CD4-positive, alpha-beta T cell (primary cell): Measurements from ENCODE around the gene CCDC24. TPM values are rescaled to one million over a fixed set of nuclear protein-coding genes. Genes with fewer than 3 reads are reported as not detected.

ENCODE experiments used
- ATAC-seq: fragments of 200-7000 bp; cut with Tn5 transposase; one replicate; pipeline ENCODE4 v1.10.0; 2022; ENCODE audit warnings: mild to moderate bottlenecking; ENCODE audit not compliant: poor library complexity
- CTCF ChIA-PET: fragments of 350-600 bp; sonication (Branson Sonifier 250); formaldehyde crosslinking; loops from one replicate; lab custom pipeline; 2021; ENCODE audit warnings: antibody characterized with exemption, inconsistent platforms; lab: Charles Lee
- POLR2A ChIA-PET: fragments of 350-600 bp; sonication (Branson Sonifier 250); formaldehyde crosslinking; loops from one replicate; lab custom pipeline; 2021; ENCODE audit warnings: antibody characterized with exemption, inconsistent platforms; lab: Charles Lee
- DNase-seq, 14 experiments: peaks; one replicate each; pipeline ENCODE4 v3.0.0-alpha.2; 2013 to 2020; ENCODE audit warnings: mixed read lengths in 2 of 14
- H3K27ac ChIP-seq, 2 donors: one replicate each; pipeline versions ENCODE4 v1.5.1 to v1.7.0; 2013; ENCODE audit warnings: low read length in 2 of 2, low read depth in 1 of 2, mild to moderate bottlenecking in 1 of 2
- H3K27me3 ChIP-seq, 2 experiments: 1 replicate in 1 of 2; 2 replicates in 1 of 2; pipeline versions ENCODE4 v1.6.1 to v1.7.0; 2013; ENCODE audit warnings: low read length in 2 of 2, control low read depth in 1 of 2, mild to moderate bottlenecking in 1 of 2, moderate library complexity in 1 of 2; ENCODE audit not compliant: insufficient read depth in 2 of 2, control insufficient read depth in 1 of 2
- H3K36me3 ChIP-seq: one replicate; pipeline ENCODE4 v1.6.1; 2013; ENCODE audit warnings: low read length, control low read depth; ENCODE audit not compliant: insufficient read depth
- H3K4me1 ChIP-seq: one replicate; pipeline ENCODE4 v1.6.1; 2013; ENCODE audit warnings: low read length, control low read depth; ENCODE audit not compliant: insufficient read depth
- H3K4me3 ChIP-seq: one replicate; pipeline ENCODE4 v1.5.1; 2013; ENCODE audit warnings: mild to moderate bottlenecking, low read length, moderate library complexity
- H3K9me3 ChIP-seq, 2 experiments: 1 replicate in 1 of 2; 2 replicates in 1 of 2; pipeline versions ENCODE4 v1.6.1 to v1.7.0; 2013; ENCODE audit warnings: low read length in 2 of 2, mild to moderate bottlenecking in 2 of 2, control low read depth in 1 of 2, moderate library complexity in 1 of 2; ENCODE audit not compliant: control insufficient read depth in 1 of 2, insufficient read depth in 1 of 2
- H3K27ac Mint-ChIP-seq: one replicate; pipeline ENCODE4 v1.8.0; 2020; ENCODE audit warnings: mixed read lengths
- H3K27me3 Mint-ChIP-seq: one replicate; pipeline ENCODE4 v1.8.0; 2021; ENCODE audit warnings: mixed read lengths
- H3K36me3 Mint-ChIP-seq: one replicate; pipeline ENCODE4 v1.8.0; 2021; ENCODE audit warnings: low read depth, mixed read lengths
- H3K4me1 Mint-ChIP-seq: one replicate; pipeline ENCODE4 v1.8.0; 2021; ENCODE audit warnings: low read depth, mixed read lengths
- H3K4me3 Mint-ChIP-seq: one replicate; pipeline ENCODE4 v1.8.0; 2020; ENCODE audit warnings: mild to moderate bottlenecking, mixed read lengths
- H3K9me3 Mint-ChIP-seq: one replicate; pipeline ENCODE4 v1.8.0; 2020; ENCODE audit warnings: mixed read lengths
- CTCF ChIP-seq: fragments of 200-600 bp; IDR thresholded peaks from one replicate; pipeline ENCODE4 v1.8.0; 2022; ENCODE audit warnings: antibody characterized with exemption, mild to moderate bottlenecking
- intact Hi-C, 2 experiments: fragments of 100-400 bp; cut with DNase I in 1 of 2; cut with micrococcal nuclease in 1 of 2; formaldehyde crosslinking; loops; one replicate each; pipeline versions ENCODE4 v1.15.1 to v1.9.0; 2023 to 2025; cut with DNase I, micrococcal nuclease
- total RNA-seq, 174 experiments: library from RNA in 2 of 174; stranded (reverse) in 2 of 174; gene quantifications; one replicate each; pipeline ENCODE4 v1.2.3 and lab custom pipeline; 2021 to 2026

The CCDC24 gene
- total RNA-seq, 2 experiments from 2014 or later, result 0.98 to 1.4 TPM

DNA sequence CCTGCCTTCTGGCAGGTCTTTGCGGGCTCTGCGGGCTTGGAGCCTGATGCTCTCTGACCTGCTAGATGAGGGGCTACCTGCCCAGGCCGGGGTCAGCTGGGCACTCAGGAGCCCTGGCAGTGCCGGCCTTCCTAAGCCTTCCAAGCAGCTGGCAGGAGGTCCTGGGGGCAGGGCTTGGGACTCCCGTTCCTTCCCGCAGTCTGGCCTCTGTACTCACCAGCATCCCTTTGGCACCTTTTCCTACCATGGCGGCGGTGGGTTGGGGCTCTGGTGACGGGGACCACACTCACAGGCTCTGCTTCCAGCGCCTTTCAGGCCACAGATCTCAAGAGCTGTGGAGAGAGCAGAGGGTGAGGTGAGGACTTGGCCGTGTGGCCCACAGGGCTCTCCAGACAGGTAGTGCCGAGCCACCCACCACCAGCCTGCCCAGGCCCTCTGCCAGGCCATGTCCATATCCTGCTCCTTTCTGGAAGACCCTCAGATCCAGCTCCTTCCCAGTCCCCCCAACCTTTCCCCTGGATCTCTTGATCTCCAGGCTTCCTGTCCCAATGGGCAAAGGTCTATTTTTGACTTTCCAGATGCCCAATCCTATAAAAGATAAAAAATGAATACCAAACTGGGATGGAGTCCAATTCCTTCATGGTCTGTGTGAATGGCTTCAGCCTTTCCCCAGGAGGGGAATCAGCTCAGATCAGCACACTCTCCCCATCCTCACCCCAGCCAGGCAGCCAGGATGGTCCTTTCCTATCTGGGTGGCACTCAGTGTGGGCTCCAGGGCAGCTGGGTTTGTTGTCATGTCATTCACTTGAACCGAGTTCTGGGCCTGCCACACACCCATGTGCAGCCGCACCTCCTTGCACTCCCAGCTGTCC is 32.9 kb downstream of the CCDC24 start:
- Mint-ChIP-seq H3K9me3 (no peaks in the 10 kb centered on the region), H3K4me3 (no peak overlapping the region), H3K36me3 (no peaks in the 10 kb centered on the region), H3K27ac (no peak overlapping the region), H3K4me1 (peaks cover 16% of the 10 kb centered on the region), H3K27me3 (no peaks in the 10 kb centered on the region)
- intact Hi-C loops, result no loop called here
- CTCF ChIA-PET, result no interaction called here
- no peaks in the 10 kb centered on the region for H3K9me3 ChIP-seq
- DNase-seq, result no peak
- TF ChIP-seq CTCF, result no peak
- H3K27ac ChIP-seq, result no peak overlapping the region
- peaks cover 4% of the 10 kb centered on the region for H3K4me1 ChIP-seq
- no peaks in the 10 kb centered on the region for H3K36me3 ChIP-seq
- H3K27me3 ChIP-seq, result no peaks in the 10 kb centered on the region
- no peak overlapping the region for H3K4me3 ChIP-seq
- POLR2A ChIA-PET, result no interaction called here
- no peak for ATAC-seq

- Histone ChIP-seq H3K27me3 (no peaks in the 10 kb centered on the region), H3K27ac (no peak overlapping the region), H3K36me3 (no peaks in the 10 kb centered on the region), H3K4me3 (no peak overlapping the region), H3K9me3 (no peaks in the 10 kb centered on the region), H3K4me1 (peaks cover 11% of the 10 kb centered on the region)
- Mint-ChIP-seq H3K27me3 (no peaks in the 10 kb centered on the region), H3K4me3 (no peak overlapping the region), H3K4me1 (peaks cover 23% of the 10 kb centered on the region), H3K9me3 (no peaks in the 10 kb centered on the region), H3K36me3 (no peaks in the 10 kb centered on the region), H3K27ac (no peak overlapping the region)
- CTCF ChIA-PET, result no interaction called here
- DNase-seq (no peak), ATAC-seq (no peak)
- no peak for TF ChIP-seq CTCF
- POLR2A ChIA-PET, result no interaction called here
- intact Hi-C loops, result no loop called here
Measured at GRCh38 chr1:44024903-44025525, 33.6 kb downstream of the CCDC24 start.

GRCh38 chr1:44025816-44026215 is 34.4 kb downstream of the CCDC24 start:
- no peak for TF ChIP-seq CTCF
- CTCF ChIA-PET, result no interaction called here
- H3K4me3 ChIP-seq, result no peak overlapping the region
- Mint-ChIP-seq H3K4me1 (peaks cover 23% of the 10 kb centered on the region), H3K9me3 (no peaks in the 10 kb centered on the region), H3K27me3 (no peaks in the 10 kb centered on the region), H3K36me3 (no peaks in the 10 kb centered on the region), H3K27ac (no peak overlapping the region), H3K4me3 (no peak overlapping the region)
- H3K27ac ChIP-seq, result no peak overlapping the region
- intact Hi-C loops, result no loop called here
- DNase-seq (no peak), ATAC-seq (no peak)
- POLR2A ChIA-PET, result no interaction called here
- H3K9me3 ChIP-seq, result no peaks in the 10 kb centered on the region
- H3K36me3 ChIP-seq, result no peaks in the 10 kb centered on the region
- peaks cover 11% of the 10 kb centered on the region for H3K4me1 ChIP-seq
- no peaks in the 10 kb centered on the region for H3K27me3 ChIP-seq
